Spleen (tissue), 11 donors: ENCODE measurements around the gene GHRL. TPM values are rescaled to one million over a fixed set of nuclear protein-coding genes. Genes with fewer than 3 reads are reported as not detected.
"Not testable (repeated sequence)": the region's sequence is repeated elsewhere in the genome, so short reads cannot be mapped to it uniquely, and the experiment has no call there.

Experiments used
- DNase-seq: peaks from one replicate; pipeline ENCODE4 v3.0.0-alpha.2; 2020
- H3K27ac ChIP-seq, 8 donors: fragments of 200-600 bp; sonication (generic) in 7 of 8; 1 replicate in 4 of 8; 2 replicates in 4 of 8; pipeline versions ENCODE4 v1.5.0 to v1.8.0; 2016 to 2021; ENCODE audit warnings: inconsistent platforms in 4 of 8, mild to moderate bottlenecking in 4 of 8, moderate library complexity in 1 of 8
- H3K27me3 ChIP-seq, 7 donors: fragments of 200-600 bp; sonication (generic) in 6 of 7; replicated peaks in 1 of 7; 1 replicate in 4 of 7; 2 replicates in 3 of 7; pipeline versions ENCODE4 v1.5.0 to v1.8.0; 2016 to 2021; ENCODE audit warnings: inconsistent platforms in 3 of 7, mild to moderate bottlenecking in 1 of 7
- H3K36me3 ChIP-seq, 6 donors: fragments of 200-600 bp; sonication (generic) in 5 of 6; 1 replicate in 4 of 6; 2 replicates in 2 of 6; pipeline versions ENCODE4 v1.5.0 to v1.8.0; 2016 to 2021; ENCODE audit warnings: inconsistent platforms in 2 of 6
- H3K4me1 ChIP-seq, 6 donors: fragments of 200-600 bp; sonication (generic) in 5 of 6; 1 replicate in 3 of 6; 2 replicates in 3 of 6; pipeline versions ENCODE4 v1.5.0 to v1.8.0; 2016 to 2021; ENCODE audit warnings: inconsistent platforms in 3 of 6
- H3K4me3 ChIP-seq, 8 donors: fragments of 200-600 bp; sonication (generic) in 7 of 8; 1 replicate in 4 of 8; 2 replicates in 4 of 8; pipeline versions ENCODE4 v1.5.0 to v1.8.0; 2016 to 2021; ENCODE audit warnings: inconsistent platforms in 4 of 8, mild to moderate bottlenecking in 4 of 8, moderate library complexity in 2 of 8
- H3K9me3 ChIP-seq, 8 donors: fragments of 200-600 bp; sonication (generic) in 7 of 8; 1 replicate in 4 of 8; 2 replicates in 4 of 8; pipeline versions ENCODE4 v1.5.0 to v1.8.0; 2016 to 2021; ENCODE audit warnings: inconsistent platforms in 4 of 8
- POLR2A ChIP-seq, 3 donors: fragments of 450-650 bp; IDR thresholded peaks; one replicate each; pipeline ENCODE4 v1.5.1; 2017; ENCODE audit warnings: antibody characterized with exemption in 3 of 3, mild to moderate bottlenecking in 1 of 3
- POLR2AphosphoS5 ChIP-seq, 3 donors: sonication (generic); formaldehyde crosslinking; IDR thresholded peaks; one replicate each; pipeline ENCODE4 v1.5.1; 2017; ENCODE audit warnings: antibody characterized with exemption in 3 of 3
- whole genome bisulfite sequencing, 5 donors: extraction: QIAGEN DNeasy Blood & Tissue Kit in 3 of 5; methylation state at CpG; one replicate each; pipeline versions ENCODE4 v1.1.5 to v1.1.7; 2013 to 2018; 5-methylcytosine and 5-hydroxymethylcytosine counted together
- intact Hi-C: fragments of 100-400 bp; cut with DNase I; formaldehyde crosslinking; loops from one replicate; pipeline ENCODE4 v1.15.0; 2023; ENCODE audit warnings: low total_unique reads
- polyA plus RNA-seq, 3 donors: library from polyadenylated mRNA; stranded (reverse); fragments of 200-250 nt; gene quantifications; one replicate each; pipeline ENCODE4 v1.2.1, GENCODE V29; 2013
- total RNA-seq, 7 donors: library from RNA; depleted of rRNA in 3 of 7; stranded (reverse); fragments of >200 nt in 3 of 7; fragmentation: NEBNext Ultra II Directional in 4 of 7; extraction: Animal tissue kit (Norgen Biotek cat#: 25700) in 4 of 7; gene quantifications; one replicate each; pipeline versions ENCODE4 v1.1.0 to v1.2.1, GENCODE V29; 2016 to 2021
- TF ChIP-seq, protein P1 (sequence below), 11 experiments: fragments of 200-600 bp in 7 of 11; fragments of 450-650 bp in 4 of 11; sonication (generic) in 4 of 11; IDR thresholded peaks in 8 of 11; conservative IDR thresholded peaks in 3 of 11; 1 replicate in 7 of 11; 2 replicates in 4 of 11; pipeline versions ENCODE4 v1.4.0 to v1.8.0; 2016 to 2021; ENCODE audit warnings: antibody characterized with exemption in 11 of 11, inconsistent platforms in 4 of 11, mild to moderate bottlenecking in 1 of 11
- donor health status: healthy with polysubstance abuse.
- donor health status: DM: no; HTN: no; CAD: no; lungs with moderate emphysema.
- donor health status: DM: no; HTN: no; CAD: no.
- donor health status: Bipolar disorder and iron deficiency.
- donor health status: healthy.
- donor health status: DM: no; HTN: no; CAD: no.
- donor health status: DM: yes; HTN: yes; CAD: no.

Gene GHRL
- total and polyA plus RNA-seq, 10 donors, result 1.1 to 8.0 (median 4.0) TPM

- Histone ChIP-seq H3K4me1 (peaks cover 0 to 16% (median 8%) of the 10 kb centered on the region in 6 donors), H3K27me3 (no peaks in the 10 kb centered on the region), H3K9me3 (no peaks in the 10 kb centered on the region), H3K27ac (peak overlapping the region in 3 of 8 donors; percentile 12 to 60 (median 45)), H3K36me3 (peaks cover 5 to 87% (median 62%) of the 10 kb centered on the region in 6 donors), H3K4me3 (no peak overlapping the region)
- TF ChIP-seq, protein P1, sequence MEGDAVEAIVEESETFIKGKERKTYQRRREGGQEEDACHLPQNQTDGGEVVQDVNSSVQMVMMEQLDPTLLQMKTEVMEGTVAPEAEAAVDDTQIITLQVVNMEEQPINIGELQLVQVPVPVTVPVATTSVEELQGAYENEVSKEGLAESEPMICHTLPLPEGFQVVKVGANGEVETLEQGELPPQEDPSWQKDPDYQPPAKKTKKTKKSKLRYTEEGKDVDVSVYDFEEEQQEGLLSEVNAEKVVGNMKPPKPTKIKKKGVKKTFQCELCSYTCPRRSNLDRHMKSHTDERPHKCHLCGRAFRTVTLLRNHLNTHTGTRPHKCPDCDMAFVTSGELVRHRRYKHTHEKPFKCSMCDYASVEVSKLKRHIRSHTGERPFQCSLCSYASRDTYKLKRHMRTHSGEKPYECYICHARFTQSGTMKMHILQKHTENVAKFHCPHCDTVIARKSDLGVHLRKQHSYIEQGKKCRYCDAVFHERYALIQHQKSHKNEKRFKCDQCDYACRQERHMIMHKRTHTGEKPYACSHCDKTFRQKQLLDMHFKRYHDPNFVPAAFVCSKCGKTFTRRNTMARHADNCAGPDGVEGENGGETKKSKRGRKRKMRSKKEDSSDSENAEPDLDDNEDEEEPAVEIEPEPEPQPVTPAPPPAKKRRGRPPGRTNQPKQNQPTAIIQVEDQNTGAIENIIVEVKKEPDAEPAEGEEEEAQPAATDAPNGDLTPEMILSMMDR (IDR thresholded peaks at IDR 0.05 in 8 of 11, conservative IDR thresholded peaks at IDR 0.05 in 3 of 11), result no peak
- TF ChIP-seq POLR2A (IDR thresholded peaks at IDR 0.05) (no peak), POLR2AphosphoS5 (IDR thresholded peaks at IDR 0.05) (no peak)
- DNase-seq, result no peak
- intact Hi-C loops, result no loop called here
- 90 to 95% (median 92%) methylated on average over 2 of the region's 2 CpGs for WGBS, 5 donors
Observed at GRCh38 chr3:10299175-10299574, 6.4 kb upstream of the GHRL start.

DNA sequence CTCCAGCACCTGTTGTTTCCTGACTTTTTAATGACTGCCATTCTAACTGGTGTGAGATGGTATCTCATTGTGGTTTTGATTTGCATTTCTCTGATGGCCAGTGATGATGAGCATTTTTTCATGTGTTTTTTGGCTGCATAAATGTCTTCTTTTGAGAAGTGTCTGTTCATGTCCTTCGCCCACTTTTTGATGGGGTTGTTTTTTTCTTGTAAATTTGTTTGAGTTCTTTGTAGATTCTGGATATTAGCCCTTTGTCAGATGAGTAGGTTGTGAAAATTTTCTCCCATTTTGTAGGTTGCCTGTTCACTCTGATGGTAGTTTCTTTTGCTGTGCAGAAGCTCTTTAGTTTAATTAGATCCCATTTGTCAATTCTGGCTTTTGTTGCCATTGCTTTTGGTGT lies 5.3 kb upstream of the GHRL start:
- intact Hi-C loops, H3K27ac ChIP-seq, H3K4me3 ChIP-seq, H3K27me3 ChIP-seq, DNase-seq, H3K9me3 ChIP-seq: not testable (repeated sequence)
- peaks cover 3 to 76% (median 51%) of the 10 kb centered on the region in 6 donors for H3K36me3 ChIP-seq
- H3K4me1 ChIP-seq, result peaks cover 4 to 27% (median 19%) of the 10 kb centered on the region in 6 donors
- 71% methylated on average over 1 of the region's 1 CpG; no CpG with 5 or more reads in 4 of the 5 donors for WGBS, 5 donors

GRCh38 chr3:10294030-10294586 lies 1.4 kb upstream of the GHRL start:
- peaks cover 4 to 39% (median 22%) of the 10 kb centered on the region in 6 donors for H3K4me1 ChIP-seq
- no peak overlapping the region for H3K4me3 ChIP-seq
- H3K27me3 ChIP-seq, result no peaks in the 10 kb centered on the region
- peaks cover 0 to 65% (median 27%) of the 10 kb centered on the region in 6 donors for H3K36me3 ChIP-seq
- H3K27ac ChIP-seq, result peak overlapping the region in 7 of 8 donors; percentile 5 to 83 (median 78)
- TF ChIP-seq POLR2A (IDR thresholded peaks at IDR 0.05), result no peak
- TF ChIP-seq, protein P1 (IDR thresholded peaks at IDR 0.05 in 8 of 11, conservative IDR thresholded peaks at IDR 0.05 in 3 of 11), result no peak
- TF ChIP-seq POLR2AphosphoS5 (IDR thresholded peaks at IDR 0.05), result no peak
- WGBS, 5 donors, result 69 to 76% (median 70%) methylated on average over 12 of the region's 12 CpGs
- intact Hi-C loops, result no loop called here
- no peaks in the 10 kb centered on the region for H3K9me3 ChIP-seq
- DNase-seq, result no peak

DNA sequence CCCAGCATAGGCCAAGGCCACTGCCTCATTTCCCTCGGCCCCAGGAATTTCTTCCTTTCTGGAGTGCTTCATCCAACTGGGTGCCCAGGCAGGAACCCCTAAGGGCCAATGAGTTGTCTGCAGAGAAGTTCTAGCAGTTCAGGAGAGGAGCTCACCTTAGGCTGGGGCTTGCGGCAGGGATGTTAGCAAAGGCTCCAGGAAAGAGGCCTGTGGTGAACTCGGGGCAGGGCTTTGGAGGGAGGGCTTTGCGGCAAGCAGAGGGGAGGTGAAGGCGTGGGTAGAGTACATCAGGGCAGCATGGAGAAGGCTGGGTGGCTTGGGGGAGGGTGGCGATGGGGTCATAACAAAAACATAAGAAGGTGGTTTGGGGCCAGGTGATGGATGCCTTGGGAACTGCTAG lies 1.1 kb downstream of the GHRL start:
- H3K36me3 ChIP-seq, result peaks cover 0 to 75% (median 39%) of the 10 kb centered on the region in 6 donors
- H3K4me3 ChIP-seq, result no peak overlapping the region
- WGBS, 5 donors, result 78 to 86% (median 84%) methylated on average over 6 of the region's 6 CpGs
- peaks cover 4 to 46% (median 22%) of the 10 kb centered on the region in 6 donors for H3K4me1 ChIP-seq
- DNase-seq, result no peak
- intact Hi-C loops, result no loop called here
- no peaks in the 10 kb centered on the region for H3K27me3 ChIP-seq
- H3K9me3 ChIP-seq, result no peaks in the 10 kb centered on the region
- TF ChIP-seq POLR2A (IDR thresholded peaks at IDR 0.05) (no peak), POLR2AphosphoS5 (IDR thresholded peaks at IDR 0.05) (no peak)
- H3K27ac ChIP-seq, result peak overlapping the region in 2 of 8 donors; percentile 78 to 83

DNA sequence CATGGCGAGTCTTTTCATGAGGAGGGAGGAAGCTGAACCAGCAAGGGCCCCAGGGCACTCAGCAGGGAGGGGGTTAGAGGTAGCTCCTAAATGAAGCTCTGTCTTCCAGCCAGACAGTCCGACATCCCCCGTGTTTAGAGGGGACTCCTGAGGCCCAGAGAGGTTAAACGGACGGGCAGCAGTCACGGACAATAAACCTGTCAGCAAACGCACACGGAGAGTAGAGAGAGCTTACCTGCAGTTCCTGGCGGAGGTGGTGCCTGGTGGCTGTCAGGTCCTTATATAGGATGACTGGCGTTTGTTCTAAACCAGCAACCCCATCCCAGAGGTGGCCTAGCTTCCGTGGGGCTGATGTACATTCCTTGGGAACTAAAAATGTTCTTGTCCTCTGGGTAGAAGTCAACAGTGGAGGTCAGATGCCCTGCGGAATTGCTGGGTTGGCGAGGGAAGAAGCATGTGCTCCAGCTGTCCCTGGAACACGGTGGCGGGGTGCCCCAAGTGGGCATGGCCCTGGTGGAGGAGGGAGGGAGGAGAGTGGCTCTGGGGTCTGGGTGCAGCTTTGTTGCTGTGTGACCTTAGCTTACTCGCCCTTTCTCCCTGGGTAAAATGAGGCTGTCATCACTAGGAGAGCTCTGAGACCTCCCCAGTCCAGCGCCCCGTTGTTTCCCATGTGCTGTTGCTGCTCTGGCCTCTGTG lies 2.1 kb downstream of the GHRL start:
- WGBS, 5 donors, result 91 to 94% (median 93%) methylated on average over 15 to 18 of the region's 18 CpGs
- peaks cover 0 to 75% (median 43%) of the 10 kb centered on the region in 6 donors for H3K36me3 ChIP-seq
- no peaks in the 10 kb centered on the region for H3K27me3 ChIP-seq
- intact Hi-C loops, result no loop called here
- peaks cover 4 to 48% (median 22%) of the 10 kb centered on the region in 6 donors for H3K4me1 ChIP-seq
- no peaks in the 10 kb centered on the region for H3K9me3 ChIP-seq
- TF ChIP-seq, protein P1 (IDR thresholded peaks at IDR 0.05 in 8 of 11, conservative IDR thresholded peaks at IDR 0.05 in 3 of 11), result no peak
- peak in 1 of 3 donors; percentile 36 for TF ChIP-seq POLR2AphosphoS5 (IDR thresholded peaks at IDR 0.05)
- no peak for DNase-seq
- H3K27ac ChIP-seq, result peak overlapping the region in 1 of 8 donors; percentile 83
- no peak overlapping the region for H3K4me3 ChIP-seq
